Skin epidermis (tissue), 12 donors: ENCODE measurements around the gene OR56A4.

Experiments
- H3K27ac ChIP-seq, 21 experiments: fragments of 200-600 bp; sonication (generic) in 11 of 21; one replicate each; pipeline ENCODE4 v1.5.0; 2020; ENCODE audit warnings: mild to moderate bottlenecking in 3 of 21, inconsistent platforms in 2 of 21, moderate library complexity in 2 of 21
- H3K4me3 ChIP-seq, 7 experiments: fragments of 200-600 bp; sonication (generic) in 2 of 7; one replicate each; pipeline ENCODE4 v1.5.0; 2020; ENCODE audit warnings: inconsistent platforms in 2 of 7, mild to moderate bottlenecking in 2 of 7, moderate library complexity in 1 of 7

Gene OR56A4, protein sequence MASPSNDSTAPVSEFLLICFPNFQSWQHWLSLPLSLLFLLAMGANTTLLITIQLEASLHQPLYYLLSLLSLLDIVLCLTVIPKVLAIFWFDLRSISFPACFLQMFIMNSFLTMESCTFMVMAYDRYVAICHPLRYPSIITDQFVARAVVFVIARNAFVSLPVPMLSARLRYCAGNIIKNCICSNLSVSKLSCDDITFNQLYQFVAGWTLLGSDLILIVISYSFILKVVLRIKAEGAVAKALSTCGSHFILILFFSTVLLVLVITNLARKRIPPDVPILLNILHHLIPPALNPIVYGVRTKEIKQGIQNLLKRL

GRCh38 chr11:6006846-6007245 is at the start of gene OR56A4:
TSS of gene OR56A4 (minus strand) at chr11:6006946. CDS start at chr11:6002992, 3,954 bp downstream.
- no peak within 1 kb of the TSS for H3K27ac ChIP-seq
- H3K4me3 ChIP-seq: no peak within 1 kb of the TSS

DNA sequence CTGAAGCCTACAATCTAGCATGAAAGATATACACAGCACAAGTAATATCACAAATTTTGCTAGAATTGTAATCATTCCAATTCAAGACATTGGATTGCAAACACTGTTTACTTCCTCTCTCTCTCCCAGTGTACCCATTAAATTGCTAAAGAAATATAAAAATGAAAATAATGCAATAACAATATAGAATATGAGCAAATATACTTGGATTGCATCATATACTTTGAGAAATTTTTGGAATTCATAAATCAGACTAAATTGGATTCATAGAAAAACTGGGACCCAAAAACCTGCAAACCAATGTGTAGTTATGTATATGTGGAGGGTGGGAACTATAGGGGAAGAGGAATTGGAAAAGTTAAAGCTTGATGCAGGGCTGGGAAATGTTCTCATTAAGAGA is 48.8 kb upstream of the OR56A4 start:
- H3K27ac ChIP-seq: no peak overlapping the region
- H3K4me3 ChIP-seq: no peak overlapping the region

GRCh38 chr11:6052374-6052773 is 45.6 kb upstream of the OR56A4 start:
- Histone ChIP-seq H3K4me3 (no peak overlapping the region), H3K27ac (no peak overlapping the region)

GRCh38 chr11:6040874-6041273 is 34.1 kb upstream of the OR56A4 start:
- Histone ChIP-seq H3K27ac (peak overlapping the region in 1 of 21 experiments; percentile 34), H3K4me3 (no peak overlapping the region)

DNA sequence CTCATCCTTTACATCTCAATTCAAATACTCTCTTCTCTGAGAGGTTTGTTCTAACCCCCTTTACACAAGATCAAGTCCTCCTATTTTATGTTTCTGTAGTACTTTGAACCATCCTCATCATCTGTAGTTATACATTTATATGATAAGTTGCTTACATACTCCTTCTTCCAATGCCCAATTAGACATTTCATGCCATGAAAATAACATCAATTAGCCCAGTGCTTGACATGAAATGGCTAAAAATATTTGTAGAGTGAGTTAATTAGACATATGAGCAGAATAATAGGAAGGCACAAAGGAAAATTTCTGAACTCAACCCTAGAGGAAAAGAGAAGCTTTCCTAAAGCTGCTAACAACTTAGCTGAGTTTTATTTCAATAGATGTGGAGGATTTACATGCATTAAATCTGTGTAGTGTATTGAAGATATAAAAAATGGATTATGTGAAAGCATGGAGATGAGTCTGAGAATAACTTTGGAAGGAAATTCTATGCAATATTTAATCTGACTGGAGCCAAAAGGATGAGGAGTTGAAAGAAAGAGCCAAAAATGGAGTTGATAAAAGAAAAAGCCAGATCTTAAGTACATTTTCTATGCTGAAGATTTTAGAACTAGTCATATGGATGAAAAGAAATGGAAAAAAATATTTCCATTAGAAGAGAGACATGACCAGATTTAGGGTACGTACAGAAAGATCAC is 24.1 kb upstream of the OR56A4 start, which contains the start of gene OR56A1:
Gene OR56A1 (minus strand): TSS at position 51 of the 698 bp plus-strand sequence. CDS start 3,066 bp downstream, outside the sequence.
- H3K27ac ChIP-seq: no peak within 1 kb of the TSS
- H3K4me3 ChIP-seq: no peak within 1 kb of the TSS

GRCh38 chr11:6027501-6027900 is 20.8 kb upstream of the OR56A4 start:
- no peak overlapping the region for H3K4me3 ChIP-seq
- no peak overlapping the region for H3K27ac ChIP-seq

DNA sequence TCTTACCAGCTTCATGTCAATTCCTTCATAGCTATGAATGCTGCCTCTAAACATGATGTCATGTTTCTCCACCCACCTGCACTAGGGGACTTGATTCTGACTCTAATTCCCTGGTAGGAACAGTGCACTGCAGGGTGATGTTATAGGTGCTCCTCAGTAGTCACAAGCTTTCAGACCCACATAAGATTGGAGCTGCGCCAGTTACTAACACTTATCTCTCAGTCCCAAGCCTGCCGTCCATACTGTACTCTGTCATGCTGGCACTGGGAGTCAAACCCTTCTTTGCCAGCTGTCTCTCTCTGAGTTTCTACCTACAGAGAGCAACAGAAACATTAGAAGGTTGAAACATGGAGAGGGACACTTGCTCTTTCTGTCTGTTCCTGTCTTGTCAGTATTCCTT is 18.3 kb upstream of the OR56A4 start:
- no peak overlapping the region for H3K4me3 ChIP-seq

DNA sequence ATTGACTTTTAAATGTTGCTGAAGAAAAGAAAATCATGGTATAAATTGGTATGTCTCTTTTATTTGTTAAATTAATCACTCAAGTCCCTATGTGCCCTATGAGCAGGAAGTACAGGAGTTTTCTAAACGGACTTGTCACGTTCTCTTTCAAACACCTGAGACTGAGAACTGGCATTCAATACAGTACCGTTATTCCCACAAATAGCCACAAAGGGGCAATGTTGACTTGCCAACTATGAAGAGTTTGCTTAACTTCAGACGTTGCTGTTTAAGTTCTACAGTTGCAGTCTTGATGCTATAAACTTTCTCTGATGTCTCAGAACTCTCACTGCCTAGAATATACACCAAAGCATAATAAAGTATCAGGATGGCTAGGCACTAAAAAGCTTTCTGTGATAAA is 16.2 kb upstream of the OR56A4 start:
- Histone ChIP-seq H3K4me3 (no peak overlapping the region), H3K27ac (no peak overlapping the region)

More for the DNA sequence above, 18.3 kb upstream of the OR56A4 start:
- no peak overlapping the region for H3K27ac ChIP-seq

- H3K27ac ChIP-seq: no peak overlapping the region
Observed at GRCh38 chr11:6013042-6013441, 6.3 kb upstream of the OR56A4 start.

DNA sequence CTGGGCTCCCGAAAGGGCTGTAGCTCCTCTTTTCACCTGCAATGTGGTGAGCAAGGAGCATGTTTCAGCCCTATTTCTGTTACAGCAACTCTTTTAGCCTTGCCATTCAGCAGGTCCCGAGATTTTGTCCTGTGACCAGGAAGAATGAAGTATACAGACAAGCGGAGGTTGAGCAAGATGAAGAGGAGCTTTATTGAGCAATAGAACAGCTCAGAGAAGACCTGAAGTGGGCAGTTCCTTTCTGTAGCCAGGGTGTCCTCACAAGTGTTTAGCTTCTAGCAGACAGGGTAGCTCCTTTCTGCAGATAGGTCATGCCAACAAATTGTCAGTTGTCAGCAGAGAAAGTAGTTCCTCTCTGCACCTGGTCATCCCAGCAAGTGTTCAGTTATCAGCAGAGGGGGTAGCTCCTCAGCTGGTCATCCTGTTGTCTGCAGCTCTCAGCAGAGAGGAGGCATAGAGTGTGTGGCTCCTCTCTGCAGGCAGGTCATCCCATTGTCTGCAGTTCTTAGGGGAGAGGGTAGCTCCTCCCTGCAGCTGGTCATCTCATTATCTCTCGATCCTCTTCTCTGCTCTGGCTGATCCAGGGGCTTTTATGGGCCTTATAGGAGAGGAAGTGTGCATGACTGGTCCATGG is 5.4 kb upstream of the OR56A4 start:
- no peak overlapping the region for H3K4me3 ChIP-seq
- H3K27ac ChIP-seq: no peak overlapping the region

More at GRCh38 chr11:6013042-6013441, 6.3 kb upstream of the OR56A4 start:
- H3K4me3 ChIP-seq: no peak overlapping the region

DNA sequence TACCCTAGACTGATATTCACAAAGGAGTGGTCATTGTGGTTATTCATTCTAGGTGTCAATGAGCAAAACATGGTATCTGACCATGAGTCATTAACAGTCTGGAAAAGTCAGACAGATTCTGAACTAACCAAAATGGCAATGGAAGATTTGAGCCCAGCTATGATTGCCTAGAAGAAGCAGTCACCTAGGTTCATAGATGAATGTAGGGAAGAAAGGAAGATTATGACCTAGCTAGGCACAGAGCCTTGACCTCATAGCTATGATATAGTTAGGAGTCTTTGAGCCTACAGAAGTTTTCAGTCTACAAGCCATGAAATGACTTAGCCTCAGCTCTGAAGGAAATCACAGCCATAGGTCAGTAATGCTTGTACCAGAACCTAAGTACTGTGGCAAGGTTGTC is 351 bp downstream of the OR56A4 start:
- H3K4me3 ChIP-seq: no peak overlapping the region
- no peak overlapping the region for H3K27ac ChIP-seq

GRCh38 chr11:6002202-6002699 is 4.5 kb downstream of the OR56A4 start:
- H3K27ac ChIP-seq: no peak overlapping the region
- no peak overlapping the region for H3K4me3 ChIP-seq

GRCh38 chr11:5994791-5995190 is 12.0 kb downstream of the OR56A4 start:
- Histone ChIP-seq H3K27ac (no peak overlapping the region), H3K4me3 (no peak overlapping the region)

- Histone ChIP-seq H3K4me3 (no peak overlapping the region), H3K27ac (no peak overlapping the region)
Observed at GRCh38 chr11:5992604-5993251, 14.0 kb downstream of the OR56A4 start.

DNA sequence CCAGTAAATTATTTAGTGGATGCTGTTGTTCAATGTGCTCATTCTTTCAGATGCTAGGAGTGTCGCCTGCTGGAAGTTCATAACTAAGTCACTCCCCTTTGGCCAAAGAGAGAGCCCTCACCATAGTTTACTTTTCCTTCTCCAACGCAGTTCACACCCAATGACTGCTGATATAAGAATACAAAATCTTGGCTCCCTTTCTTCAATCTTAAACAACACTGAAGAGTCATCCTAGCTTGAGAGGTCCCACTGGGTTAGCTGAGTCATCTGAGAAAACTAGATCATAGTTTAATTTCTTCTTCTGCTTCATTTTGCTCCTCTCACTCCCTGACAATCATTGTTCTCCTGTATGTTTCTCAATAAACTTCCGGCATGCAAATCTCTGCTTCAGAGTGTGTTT is 14.6 kb downstream of the OR56A4 start:
- Histone ChIP-seq H3K4me3 (no peak overlapping the region), H3K27ac (no peak overlapping the region)

- no peak overlapping the region for H3K4me3 ChIP-seq
- H3K27ac ChIP-seq: no peak overlapping the region
Observed at GRCh38 chr11:5989203-5989602, 17.5 kb downstream of the OR56A4 start.

DNA sequence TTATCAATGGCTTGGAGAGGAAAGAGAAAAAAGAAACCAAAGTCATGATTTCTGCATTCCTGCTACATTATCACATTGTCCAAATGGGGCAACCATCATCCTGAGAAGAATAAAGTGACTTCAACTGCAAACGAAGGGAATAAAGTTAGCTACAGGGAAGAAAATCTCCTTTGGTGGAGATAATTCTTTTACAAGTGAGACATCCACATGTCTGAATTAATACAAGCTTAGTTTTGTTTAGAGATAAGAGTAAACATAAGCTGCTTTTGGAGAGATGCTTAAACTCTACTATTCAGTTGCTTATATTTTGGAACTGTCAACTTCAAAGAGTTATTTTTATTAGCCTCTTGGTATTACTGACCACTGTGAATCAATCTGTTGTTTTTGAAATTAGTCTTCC is 19.9 kb downstream of the OR56A4 start, which contains the start of gene OR52L1:
Gene OR52L1 (minus strand): TSS at position 101 of the 400 bp plus-strand sequence. CDS start 55 bp downstream, at position 46.
- Histone ChIP-seq H3K4me3 (no peak within 1 kb of the TSS), H3K27ac (no peak within 1 kb of the TSS)

GRCh38 chr11:5983443-5983842 is 23.3 kb downstream of the OR56A4 start:
- Histone ChIP-seq H3K4me3 (no peak overlapping the region), H3K27ac (no peak overlapping the region)

DNA sequence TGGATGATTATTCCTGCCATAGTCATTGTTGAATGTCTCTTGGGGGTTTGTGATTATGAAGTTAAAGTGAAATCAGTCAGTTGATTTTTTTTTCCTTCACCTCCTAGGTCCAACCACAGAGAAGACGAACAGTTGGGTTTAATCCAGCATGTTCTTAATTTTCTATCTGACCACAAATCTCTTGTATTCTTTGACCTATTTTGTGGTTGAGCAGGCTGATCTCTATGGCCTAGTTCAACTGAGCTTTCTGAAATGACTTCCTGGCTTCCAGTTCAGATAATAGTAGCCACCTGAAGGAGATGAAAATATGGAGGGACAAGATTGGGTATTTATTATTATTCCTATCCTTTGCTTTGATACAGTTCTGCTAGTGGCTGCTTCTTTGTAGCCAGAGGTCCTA is 33.2 kb downstream of the OR56A4 start:
- Histone ChIP-seq H3K4me3 (no peak overlapping the region), H3K27ac (no peak overlapping the region)

GRCh38 chr11:5968394-5968793 is 38.4 kb downstream of the OR56A4 start, which contains the start of gene OR56A5:
TSS of gene OR56A5 (minus strand) at chr11:5968494. CDS start at chr11:5968494, 0 bp downstream.
- no peak within 1 kb of the TSS for H3K4me3 ChIP-seq

More at GRCh38 chr11:5968394-5968793, 38.4 kb downstream of the OR56A4 start, which contains the start of gene OR56A5:
- H3K27ac ChIP-seq: no peak within 1 kb of the TSS
